HG03457 (cell line): ENCODE results near the gene ADAM10.

Source experiments
- ATAC-seq: cut with Tn5 transposase; IDR thresholded peaks from one replicate; pipeline ENCODE4 v1.9.1; 2021; ENCODE audit warnings: moderate number of reproducible peaks; ENCODE audit not compliant: unreplicated experiment

ADAM10 gene

DNA sequence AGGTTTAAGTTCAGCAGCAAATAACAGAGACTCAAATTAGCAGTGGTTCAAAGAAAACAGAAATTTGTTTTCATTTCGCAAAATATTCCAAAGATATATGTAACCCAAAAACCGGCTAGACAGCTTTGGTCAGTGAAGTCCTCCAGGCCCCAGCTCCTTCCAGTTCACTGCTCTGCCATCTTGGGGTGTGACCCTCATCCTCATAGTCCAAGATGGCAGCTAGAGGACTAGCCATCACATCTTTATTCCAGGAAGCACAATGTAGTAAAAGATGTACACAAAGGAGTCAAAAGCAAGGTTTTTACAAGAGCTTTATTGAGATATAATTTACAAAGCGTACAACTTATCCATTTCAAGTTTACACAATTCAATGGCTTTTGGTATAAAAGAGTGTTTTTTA, 210.6 kb downstream of the ADAM10 start:
- ATAC-seq, result no peak
